Neural cell (in vitro differentiated cells): ENCODE results near the gene AKR7A2. TPM values are rescaled to one million over a fixed set of nuclear protein-coding genes. Genes with fewer than 3 reads are reported as not detected.

Experiments
- H2AFZ ChIP-seq: fragments of 200-600, 300-800 bp; sonication (generic), shearing (Covaris generic); 2 replicates; pipeline ENCODE4 v1.6.0; 2014; ENCODE audit warnings: low read depth, mild to moderate bottlenecking, antibody characterized with exemption, low read length, moderate library complexity
- H3F3A ChIP-seq: fragments of 200-600 bp; shearing (Covaris generic); 2 replicates; pipeline ENCODE4 v1.6.1; 2016; ENCODE audit warnings: mild to moderate bottlenecking, moderate library complexity, mixed read lengths, antibody characterized with exemption, low read length; ENCODE audit not compliant: insufficient read depth, poor library complexity, severe bottlenecking
- H3K27ac ChIP-seq: fragments of 200-600, 300-800 bp; sonication (generic), shearing (Covaris generic); 2 replicates; pipeline ENCODE4 v1.5.1; 2014; ENCODE audit warnings: mild to moderate bottlenecking, low read length, moderate library complexity
- H3K27me3 ChIP-seq: fragments of 300-800, 200-600 bp; sonication (generic), shearing (Covaris generic); 2 replicates; pipeline ENCODE4 v1.6.0; 2014; ENCODE audit warnings: mild to moderate bottlenecking, low read depth, low read length, moderate library complexity; ENCODE audit not compliant: insufficient read depth
- H3K36me3 ChIP-seq: fragments of 300-800, 200-600 bp; sonication (generic), shearing (Covaris generic); 2 replicates; pipeline ENCODE4 v1.5.1; 2014; ENCODE audit warnings: mild to moderate bottlenecking, antibody characterized with exemption, low read length, moderate library complexity; ENCODE audit not compliant: insufficient read depth
- H3K4me2 ChIP-seq: fragments of 300-800, 200-600 bp; sonication (generic), shearing (Covaris generic); 2 replicates; pipeline ENCODE4 v1.6.0; 2014; ENCODE audit warnings: mild to moderate bottlenecking, low read length
- H3K4me3 ChIP-seq: fragments of 300-800, 200-600 bp; sonication (generic), shearing (Covaris generic); 2 replicates; pipeline ENCODE4 v1.5.1; 2014; ENCODE audit warnings: mild to moderate bottlenecking, low read length, moderate library complexity
- H3K79me2 ChIP-seq: fragments of 200-600 bp; shearing (Covaris generic); replicated peaks from 2 replicates; pipeline ENCODE4 v1.6.0; 2014; ENCODE audit warnings: mild to moderate bottlenecking, low read length, moderate library complexity; ENCODE audit not compliant: insufficient read depth
- H3K9ac ChIP-seq: fragments of 300-800, 200-600 bp; sonication (generic), shearing (Covaris generic); 2 replicates; pipeline ENCODE4 v1.6.1; 2016; ENCODE audit warnings: mild to moderate bottlenecking, low read length, mixed read lengths
- H3K9me2 ChIP-seq: fragments of 200-600 bp; shearing (Covaris generic); 2 replicates; pipeline ENCODE4 v1.6.1; 2016; ENCODE audit warnings: mild to moderate bottlenecking, low read length, mixed read lengths; ENCODE audit not compliant: insufficient read depth
- H3K9me3 ChIP-seq: fragments of 200-600, 300-800 bp; sonication (generic), shearing (Covaris generic); 2 replicates; pipeline ENCODE4 v1.6.1; 2016; ENCODE audit warnings: mild to moderate bottlenecking, mixed run types, low read length, moderate library complexity, mixed read lengths
- H4K20me1 ChIP-seq: fragments of 200-600 bp; shearing (Covaris generic); 2 replicates; pipeline ENCODE4 v1.6.1; 2016; ENCODE audit warnings: mild to moderate bottlenecking, mixed run types; ENCODE audit not compliant: insufficient read depth
- EP300 ChIP-seq: fragments of 450-650 bp; conservative IDR thresholded peaks from 2 replicates; pipeline ENCODE4 v1.6.1; 2014; ENCODE audit warnings: antibody characterized with exemption, mild to moderate bottlenecking, moderate library complexity; ENCODE audit not compliant: poor library complexity, severe bottlenecking
- EZH2 ChIP-seq: fragments of 200-600, 300-800 bp; shearing (Covaris generic), sonication (generic); IDR thresholded peaks from 2 replicates; pipeline ENCODE4 v1.6.1; 2014; ENCODE audit warnings: antibody characterized with exemption, low read length, borderline replicate concordance, mild to moderate bottlenecking; ENCODE audit not compliant: insufficient read depth, poor library complexity, severe bottlenecking
- MXI1 ChIP-seq: fragments of 450-650 bp; conservative IDR thresholded peaks from 2 replicates; pipeline ENCODE4 v1.6.1; 2014; ENCODE audit warnings: antibody characterized with exemption, mild to moderate bottlenecking; ENCODE audit not compliant: poor library complexity, severe bottlenecking
- POLR2AphosphoS5 ChIP-seq: IDR thresholded peaks from 2 replicates; pipeline ENCODE4 v1.6.1; 2012
- RAD21 ChIP-seq: fragments of 450-650 bp; conservative IDR thresholded peaks from 2 replicates; pipeline ENCODE4 v1.6.1; 2014; ENCODE audit warnings: antibody characterized with exemption, mild to moderate bottlenecking, moderate library complexity
- SMC3 ChIP-seq: fragments of 450-650 bp; conservative IDR thresholded peaks from 2 replicates; pipeline ENCODE4 v1.6.1; 2014; ENCODE audit warnings: antibody characterized with exemption, mild to moderate bottlenecking, moderate library complexity; ENCODE audit not compliant: poor library complexity
- TAF1 ChIP-seq: IDR thresholded peaks from 2 replicates; pipeline ENCODE4 v1.6.1; 2012; ENCODE audit warnings: low read depth
- polyA plus RNA-seq: library from polyadenylated mRNA; depleted of rRNA; stranded (reverse); fragments of >200 nt; gene quantifications from 2 replicates; pipeline ENCODE4 v1.2.3, GENCODE V29; 2014
- TF ChIP-seq, protein P1 (sequence below): fragments of 450-650 bp; IDR thresholded peaks from 2 replicates; pipeline ENCODE4 v1.5.1; 2014; ENCODE audit warnings: antibody characterized with exemption, mild to moderate bottlenecking, moderate library complexity; ENCODE audit not compliant: poor library complexity, severe bottlenecking

Gene AKR7A2
- polyA plus RNA-seq, 1 donor from 2014 or later: 50.6 TPM

GRCh38 chr1:19310720-19311502 is 1.0 kb downstream of the AKR7A2 start:
- H3K9me2 ChIP-seq: no peaks in the 10 kb centered on the region
- H2AFZ ChIP-seq: peak overlapping the region; percentile 37
- H3K27ac ChIP-seq: peak overlapping the region; percentile 47
- no peaks in the 10 kb centered on the region for H3K9me3 ChIP-seq
- TF ChIP-seq SMC3 (no peak), TAF1 (no peak), RAD21 (no peak), EP300 (no peak), EZH2 (no peak)
- TF ChIP-seq, protein P1, sequence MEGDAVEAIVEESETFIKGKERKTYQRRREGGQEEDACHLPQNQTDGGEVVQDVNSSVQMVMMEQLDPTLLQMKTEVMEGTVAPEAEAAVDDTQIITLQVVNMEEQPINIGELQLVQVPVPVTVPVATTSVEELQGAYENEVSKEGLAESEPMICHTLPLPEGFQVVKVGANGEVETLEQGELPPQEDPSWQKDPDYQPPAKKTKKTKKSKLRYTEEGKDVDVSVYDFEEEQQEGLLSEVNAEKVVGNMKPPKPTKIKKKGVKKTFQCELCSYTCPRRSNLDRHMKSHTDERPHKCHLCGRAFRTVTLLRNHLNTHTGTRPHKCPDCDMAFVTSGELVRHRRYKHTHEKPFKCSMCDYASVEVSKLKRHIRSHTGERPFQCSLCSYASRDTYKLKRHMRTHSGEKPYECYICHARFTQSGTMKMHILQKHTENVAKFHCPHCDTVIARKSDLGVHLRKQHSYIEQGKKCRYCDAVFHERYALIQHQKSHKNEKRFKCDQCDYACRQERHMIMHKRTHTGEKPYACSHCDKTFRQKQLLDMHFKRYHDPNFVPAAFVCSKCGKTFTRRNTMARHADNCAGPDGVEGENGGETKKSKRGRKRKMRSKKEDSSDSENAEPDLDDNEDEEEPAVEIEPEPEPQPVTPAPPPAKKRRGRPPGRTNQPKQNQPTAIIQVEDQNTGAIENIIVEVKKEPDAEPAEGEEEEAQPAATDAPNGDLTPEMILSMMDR: no peak
- H3K36me3 ChIP-seq: no peaks in the 10 kb centered on the region
- peak overlapping the region; percentile 90 for H3K9ac ChIP-seq
- no peaks in the 10 kb centered on the region for H3K27me3 ChIP-seq
- peaks cover 12% of the 10 kb centered on the region for H3K79me2 ChIP-seq
- no peaks in the 10 kb centered on the region for H4K20me1 ChIP-seq
- H3F3A ChIP-seq: no peaks in the 10 kb centered on the region
- peak overlapping the region; percentile 98 for H3K4me3 ChIP-seq
- H3K4me2 ChIP-seq: peak overlapping the region; percentile 75

GRCh38 chr1:19310061-19310460 is 1.9 kb downstream of the AKR7A2 start:
- H3K27me3 ChIP-seq: no peaks in the 10 kb centered on the region
- H3K27ac ChIP-seq: no peak overlapping the region

GRCh38 chr1:19309123-19309813 is 2.7 kb downstream of the AKR7A2 start:
- Histone ChIP-seq H3K9ac (no peak overlapping the region), H3K36me3 (no peaks in the 10 kb centered on the region), H3K27me3 (no peaks in the 10 kb centered on the region), H3K79me2 (peaks cover 12% of the 10 kb centered on the region), H3F3A (no peaks in the 10 kb centered on the region), H3K9me2 (no peaks in the 10 kb centered on the region), H2AFZ (no peak overlapping the region), H3K4me2 (no peak overlapping the region), H3K9me3 (no peaks in the 10 kb centered on the region), H3K27ac (no peak overlapping the region), H4K20me1 (no peaks in the 10 kb centered on the region), H3K4me3 (no peak overlapping the region)
- no peak for TF ChIP-seq RAD21
- TF ChIP-seq EZH2: no peak
- no peak for TF ChIP-seq TAF1
- TF ChIP-seq EP300: no peak
- TF ChIP-seq, protein P1: no peak
- no peak for TF ChIP-seq MXI1
- no peak for TF ChIP-seq POLR2AphosphoS5

More at GRCh38 chr1:19310061-19310460, 1.9 kb downstream of the AKR7A2 start:
- TF ChIP-seq MXI1 (no peak), SMC3 (no peak)
- peaks cover 12% of the 10 kb centered on the region for H3K79me2 ChIP-seq
- H3K9me3 ChIP-seq: no peaks in the 10 kb centered on the region
- H2AFZ ChIP-seq: no peak overlapping the region
- H3K9ac ChIP-seq: no peak overlapping the region
- no peaks in the 10 kb centered on the region for H3F3A ChIP-seq
- H4K20me1 ChIP-seq: no peaks in the 10 kb centered on the region
- no peaks in the 10 kb centered on the region for H3K36me3 ChIP-seq
- H3K4me2 ChIP-seq: no peak overlapping the region
- H3K4me3 ChIP-seq: no peak overlapping the region
- H3K9me2 ChIP-seq: no peaks in the 10 kb centered on the region
